ENCODE data around the gene PLD2.

PLD2 gene

GRCh38 chr17:4790705-4791088 is 16.3 kb upstream of the PLD2 start:
- Histone ChIP-seq H4K20me1 (ENCODE audit: low read depth, low read length) (no peaks in the 10 kb centered on the region), H3K36me3 (ENCODE audit: low read length) (no peaks in the 10 kb centered on the region), H2AFZ (ENCODE audit: low read depth, low read length, severe bottlenecking) (peak overlapping the region; percentile 99), H3K27me3 (ENCODE audit: low read length) (no peaks in the 10 kb centered on the region), H3K9ac (ENCODE audit: low read length) (peak overlapping the region; percentile 60; the same call in 1 of the 2 replicates), H3K9me3 (ENCODE audit: insufficient read depth, low read length) (no peaks in the 10 kb centered on the region), H3K27ac (ENCODE audit: low read depth, low read length) (no peak overlapping the region), H3K4me2 (ENCODE audit: low read depth, low read length, poor library complexity, severe bottlenecking) (peak overlapping the region; percentile 75), H3K9me2 (replicated peaks; ENCODE audit: insufficient read depth, low read length) (no peaks in the 10 kb centered on the region), H3F3A (ENCODE audit: insufficient read depth) (0 out of 2 replicates have a peak, but pooled peaks cover 9% of the 10 kb centered on the region), H3K4me3 (ENCODE audit: insufficient read depth, low read length, poor library complexity, severe bottlenecking) (no peak overlapping the region), H3K79me2 (ENCODE audit: insufficient read depth, low read length) (no peaks in the 10 kb centered on the region)
- no peak for TF ChIP-seq EZH2phosphoT487 (conservative IDR thresholded peaks at IDR 0.05; ENCODE audit: low read length)
- TF ChIP-seq CTCF (IDR thresholded peaks at IDR 0.05; ENCODE audit: insufficient read depth, low read length, poor library complexity, severe bottlenecking), result no peak

GRCh38 chr17:4795168-4795567 is 11.8 kb upstream of the PLD2 start:
- TF ChIP-seq CTCF (IDR thresholded peaks at IDR 0.05; ENCODE audit: insufficient read depth, low read length, poor library complexity, severe bottlenecking) (no peak), EZH2phosphoT487 (conservative IDR thresholded peaks at IDR 0.05; ENCODE audit: low read length) (no peak)
- no peak overlapping the region for H3K4me3 ChIP-seq (ENCODE audit: insufficient read depth, low read length, poor library complexity, severe bottlenecking)
- H3K9me3 ChIP-seq (ENCODE audit: insufficient read depth, low read length), result no peaks in the 10 kb centered on the region
- H3K9me2 ChIP-seq (replicated peaks; ENCODE audit: insufficient read depth, low read length), result no peaks in the 10 kb centered on the region
- no peaks in the 10 kb centered on the region for H4K20me1 ChIP-seq (ENCODE audit: low read depth, low read length)
- 0 out of 2 replicates have a peak, but pooled peaks cover 8% of the 10 kb centered on the region for H3F3A ChIP-seq (ENCODE audit: insufficient read depth)
- peaks cover 10% of the 10 kb centered on the region for H3K79me2 ChIP-seq (ENCODE audit: insufficient read depth, low read length)
- no peak overlapping the region for H3K9ac ChIP-seq (ENCODE audit: low read length)
- no peak overlapping the region for H3K27ac ChIP-seq (ENCODE audit: low read depth, low read length)
- no peaks in the 10 kb centered on the region for H3K27me3 ChIP-seq (ENCODE audit: low read length)
- no peaks in the 10 kb centered on the region for H3K36me3 ChIP-seq (ENCODE audit: low read length)
- H2AFZ ChIP-seq (ENCODE audit: low read depth, low read length, severe bottlenecking), result peak overlapping the region; percentile 88
- H3K4me2 ChIP-seq (ENCODE audit: low read depth, low read length, poor library complexity, severe bottlenecking), result peak overlapping the region; percentile 89

- no peaks in the 10 kb centered on the region for H3K36me3 ChIP-seq (ENCODE audit: low read length)
- H3K9me2 ChIP-seq (replicated peaks; ENCODE audit: insufficient read depth, low read length), result no peaks in the 10 kb centered on the region
- no peaks in the 10 kb centered on the region for H3K9me3 ChIP-seq (ENCODE audit: insufficient read depth, low read length)
- H3K4me2 ChIP-seq (ENCODE audit: low read depth, low read length, poor library complexity, severe bottlenecking), result peak overlapping the region; percentile 89
- no peaks in the 10 kb centered on the region for H4K20me1 ChIP-seq (ENCODE audit: low read depth, low read length)
- H3K27me3 ChIP-seq (ENCODE audit: low read length), result no peaks in the 10 kb centered on the region
- peak overlapping the region; percentile 88 for H2AFZ ChIP-seq (ENCODE audit: low read depth, low read length, severe bottlenecking)
- TF ChIP-seq EZH2phosphoT487 (conservative IDR thresholded peaks at IDR 0.05; ENCODE audit: low read length) (no peak), CTCF (IDR thresholded peaks at IDR 0.05; ENCODE audit: insufficient read depth, low read length, poor library complexity, severe bottlenecking) (no peak)
- peak overlapping the region; percentile 98 for H3K4me3 ChIP-seq (ENCODE audit: insufficient read depth, low read length, poor library complexity, severe bottlenecking)
- peaks cover 10% of the 10 kb centered on the region for H3K79me2 ChIP-seq (ENCODE audit: insufficient read depth, low read length)
- 0 out of 2 replicates have a peak, but pooled peaks cover 8% of the 10 kb centered on the region for H3F3A ChIP-seq (ENCODE audit: insufficient read depth)
- H3K27ac ChIP-seq (ENCODE audit: low read depth, low read length), result peak overlapping the region; percentile 28
- H3K9ac ChIP-seq (ENCODE audit: low read length), result peak overlapping the region; percentile 99
Observed at GRCh38 chr17:4796552-4796920, 10.4 kb upstream of the PLD2 start.
